Karpas-422 (cell line): Measurements from ENCODE around the gene GLB1L2. TPM values are rescaled to one million over a fixed set of nuclear protein-coding genes. Genes with fewer than 3 reads are reported as not detected.
"Not testable (repeated sequence)": the region's sequence is repeated elsewhere in the genome, so short reads cannot be mapped to it uniquely, and the experiment has no call there.

Source experiments
- DNase-seq: peaks from one replicate; pipeline ENCODE4 v3.0.0-alpha.2; 2015
- H2AFZ ChIP-seq: fragments of 200-600 bp; sonication (generic); 2 replicates; pipeline ENCODE4 v1.6.1; 2014; ENCODE audit warnings: antibody characterized with exemption, low read length, mixed read lengths
- H3K27ac ChIP-seq: fragments of 200-600 bp; sonication (generic); 2 replicates; pipeline ENCODE4 v1.5.1; 2014; ENCODE audit warnings: mild to moderate bottlenecking, low read length, moderate library complexity
- H3K27me3 ChIP-seq: fragments of 200-600 bp; sonication (generic); 2 replicates; pipeline ENCODE4 v1.6.1; 2014; ENCODE audit warnings: low read length, mixed read lengths
- H3K36me3 ChIP-seq: fragments of 200-600 bp; sonication (generic); 2 replicates; pipeline ENCODE4 v1.6.1; 2014; ENCODE audit warnings: low read length, mixed read lengths; ENCODE audit not compliant: insufficient read depth
- H3K4me1 ChIP-seq: fragments of 200-600 bp; sonication (generic); 2 replicates; pipeline ENCODE4 v1.6.1; 2014; ENCODE audit warnings: mild to moderate bottlenecking, low read length, mixed read lengths
- H3K4me2 ChIP-seq: fragments of 200-600 bp; sonication (generic); 2 replicates; pipeline ENCODE4 v1.6.1; 2014; ENCODE audit warnings: low read length, low read depth, mild to moderate bottlenecking; ENCODE audit not compliant: poor library complexity, severe bottlenecking
- H3K4me3 ChIP-seq: fragments of 200-600 bp; sonication (generic); 2 replicates; pipeline ENCODE4 v1.5.1; 2014; ENCODE audit warnings: mild to moderate bottlenecking, antibody characterized with exemption, low read length, mixed read lengths
- H3K79me2 ChIP-seq: fragments of 200-600 bp; sonication (generic); 2 replicates; pipeline ENCODE4 v1.6.1; 2014; ENCODE audit warnings: mild to moderate bottlenecking, low read length, mixed read lengths
- H3K9ac ChIP-seq: fragments of 200-600 bp; sonication (generic); 2 replicates; pipeline ENCODE4 v1.6.0; 2014; ENCODE audit warnings: low read length
- H3K9me2 ChIP-seq: fragments of 200-600 bp; sonication (generic), shearing (Covaris generic); replicated peaks from 2 replicates; pipeline ENCODE4 v1.6.0; 2014; ENCODE audit warnings: mild to moderate bottlenecking, low read length, moderate library complexity; ENCODE audit not compliant: insufficient read depth
- H3K9me3 ChIP-seq: fragments of 300-700, 200-600 bp; sonication (generic); 2 replicates; pipeline ENCODE4 v1.6.1; 2014; ENCODE audit warnings: low read length, mixed read lengths
- H4K20me1 ChIP-seq: fragments of 200-600 bp; sonication (generic); 2 replicates; pipeline ENCODE4 v1.6.1; 2014; ENCODE audit warnings: mild to moderate bottlenecking, antibody characterized with exemption, low read length, low read depth; ENCODE audit not compliant: insufficient read depth
- total RNA-seq: library from RNA; depleted of rRNA; stranded (reverse); fragments of >200 nt; shearing (Covaris generic); gene quantifications from 2 replicates; pipeline ENCODE4 v1.2.3, GENCODE V29; 2014; ENCODE audit warnings: low replicate concordance; rRNA removed

Gene GLB1L2, protein sequence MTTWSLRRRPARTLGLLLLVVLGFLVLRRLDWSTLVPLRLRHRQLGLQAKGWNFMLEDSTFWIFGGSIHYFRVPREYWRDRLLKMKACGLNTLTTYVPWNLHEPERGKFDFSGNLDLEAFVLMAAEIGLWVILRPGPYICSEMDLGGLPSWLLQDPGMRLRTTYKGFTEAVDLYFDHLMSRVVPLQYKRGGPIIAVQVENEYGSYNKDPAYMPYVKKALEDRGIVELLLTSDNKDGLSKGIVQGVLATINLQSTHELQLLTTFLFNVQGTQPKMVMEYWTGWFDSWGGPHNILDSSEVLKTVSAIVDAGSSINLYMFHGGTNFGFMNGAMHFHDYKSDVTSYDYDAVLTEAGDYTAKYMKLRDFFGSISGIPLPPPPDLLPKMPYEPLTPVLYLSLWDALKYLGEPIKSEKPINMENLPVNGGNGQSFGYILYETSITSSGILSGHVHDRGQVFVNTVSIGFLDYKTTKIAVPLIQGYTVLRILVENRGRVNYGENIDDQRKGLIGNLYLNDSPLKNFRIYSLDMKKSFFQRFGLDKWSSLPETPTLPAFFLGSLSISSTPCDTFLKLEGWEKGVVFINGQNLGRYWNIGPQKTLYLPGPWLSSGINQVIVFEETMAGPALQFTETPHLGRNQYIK
- total RNA-seq, result not detected in 2 replicates

DNA sequence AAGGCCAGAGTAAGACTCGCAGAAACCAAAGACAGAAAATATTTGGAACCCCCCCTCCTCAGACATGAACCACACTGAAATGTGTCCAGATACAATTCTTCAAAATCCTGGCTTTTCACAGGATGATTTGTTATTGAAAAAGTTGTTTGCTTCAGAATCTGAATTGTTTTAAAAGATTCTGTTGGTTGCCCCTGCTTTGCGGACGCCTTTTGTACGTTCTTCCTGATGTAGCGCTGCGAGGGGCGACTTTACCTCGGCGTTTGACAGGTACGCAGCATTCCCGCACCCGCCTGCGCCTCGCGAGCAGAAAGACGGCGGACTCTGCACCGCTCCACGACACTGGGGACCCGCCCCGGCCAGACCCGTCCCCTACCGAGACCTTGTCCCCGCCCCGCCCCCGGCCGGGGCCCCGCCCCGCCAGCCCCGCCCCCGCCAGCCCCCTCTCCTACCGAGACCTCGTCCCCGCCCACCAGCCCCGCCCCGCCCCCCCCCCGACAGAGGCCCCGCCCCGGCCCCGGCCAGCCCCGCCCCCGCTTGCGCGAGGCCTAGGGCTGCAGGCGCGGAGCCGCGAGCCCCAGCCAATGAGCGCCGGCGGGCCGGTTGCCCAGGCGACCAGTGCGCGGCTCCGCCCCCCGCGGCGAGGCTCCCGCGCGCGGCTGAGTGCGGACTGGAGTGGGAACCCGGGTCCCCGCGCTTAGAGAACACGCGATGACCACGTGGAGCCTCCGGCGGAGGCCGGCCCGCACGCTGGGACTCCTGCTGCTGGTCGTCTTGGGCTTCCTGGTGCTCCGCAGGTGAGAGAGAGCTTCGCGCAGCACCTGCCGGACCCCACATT, at the start of gene GLB1L2:
GLB1L2 (plus strand) TSS at position 635 of the 835 bp plus-strand sequence; CDS start at position 709, 74 bp downstream.
- Histone ChIP-seq H4K20me1 (no peaks in the 10 kb centered on the region), H3K79me2 (no peaks in the 10 kb centered on the region), H3K4me1 (no peaks in the 10 kb centered on the region), H3K9me3 (no peaks in the 10 kb centered on the region), H3K4me2 (no peak within 1 kb of the TSS), H2AFZ (no peak within 1 kb of the TSS), H3K9ac (no peak within 1 kb of the TSS), H3K4me3 (no peak within 1 kb of the TSS), H3K27me3 (no peaks in the 10 kb centered on the region), H3K36me3 (no peaks in the 10 kb centered on the region), H3K9me2 (no peaks in the 10 kb centered on the region), H3K27ac (no peak within 1 kb of the TSS)
- no peak for DNase-seq

DNA sequence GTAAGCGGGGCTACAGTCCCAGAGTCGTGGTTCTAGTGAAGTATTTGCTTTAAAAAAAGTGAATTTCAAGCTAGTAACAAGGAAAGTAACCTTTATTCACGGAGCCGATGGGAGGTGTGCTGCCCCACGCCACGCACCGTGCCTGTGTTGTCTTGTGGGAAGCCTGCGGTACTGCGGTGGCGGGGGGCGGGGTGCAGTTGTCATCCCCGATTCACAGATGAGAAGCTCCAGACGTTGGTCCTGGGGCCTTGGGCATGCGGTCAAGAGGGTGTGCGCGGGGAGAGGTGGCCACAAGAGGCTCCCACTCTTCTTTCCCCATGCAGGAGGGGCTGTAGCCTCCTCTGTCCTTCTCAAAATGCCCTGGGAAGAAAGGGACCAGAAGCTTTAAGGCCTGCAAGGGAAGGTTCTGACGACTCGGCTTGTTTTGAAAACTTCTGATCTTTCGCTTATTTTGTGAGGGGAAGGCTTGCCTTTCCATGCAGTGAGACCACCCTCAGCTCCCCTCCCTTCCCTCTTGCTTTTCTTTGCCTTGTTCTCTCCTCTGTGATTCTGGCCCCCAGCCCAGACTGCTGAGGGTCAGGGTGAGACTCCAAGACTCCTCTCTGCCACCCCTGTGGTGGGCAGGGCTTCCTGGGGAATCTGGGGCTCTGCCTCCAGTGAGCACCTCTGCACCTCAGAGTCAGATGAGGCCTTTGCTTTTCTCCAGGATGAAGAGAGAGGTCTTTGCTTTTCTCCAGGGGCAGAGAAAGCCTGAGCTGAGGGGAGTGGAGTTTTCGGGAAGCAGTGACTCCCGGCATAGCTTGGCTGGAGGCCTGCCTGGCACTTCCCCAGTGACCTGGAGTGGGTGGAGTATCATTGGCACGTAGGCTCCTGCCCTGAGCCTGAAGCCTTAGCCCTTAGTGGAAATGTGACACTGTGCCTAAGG, 49.4 kb upstream of the GLB1L2 start:
- H3K9me3 ChIP-seq, result no peaks in the 10 kb centered on the region
- no peaks in the 10 kb centered on the region for H3K79me2 ChIP-seq
- no peaks in the 10 kb centered on the region for H4K20me1 ChIP-seq
- H3K27me3 ChIP-seq, result no peaks in the 10 kb centered on the region
- no peaks in the 10 kb centered on the region for H3K4me1 ChIP-seq
- no peak overlapping the region for H3K4me2 ChIP-seq
- DNase-seq, result no peak
- no peak overlapping the region for H3K4me3 ChIP-seq
- no peak overlapping the region for H3K9ac ChIP-seq
- no peaks in the 10 kb centered on the region for H3K9me2 ChIP-seq
- no peak overlapping the region for H3K27ac ChIP-seq
- H3K36me3 ChIP-seq, result no peaks in the 10 kb centered on the region
- no peak overlapping the region for H2AFZ ChIP-seq

DNA sequence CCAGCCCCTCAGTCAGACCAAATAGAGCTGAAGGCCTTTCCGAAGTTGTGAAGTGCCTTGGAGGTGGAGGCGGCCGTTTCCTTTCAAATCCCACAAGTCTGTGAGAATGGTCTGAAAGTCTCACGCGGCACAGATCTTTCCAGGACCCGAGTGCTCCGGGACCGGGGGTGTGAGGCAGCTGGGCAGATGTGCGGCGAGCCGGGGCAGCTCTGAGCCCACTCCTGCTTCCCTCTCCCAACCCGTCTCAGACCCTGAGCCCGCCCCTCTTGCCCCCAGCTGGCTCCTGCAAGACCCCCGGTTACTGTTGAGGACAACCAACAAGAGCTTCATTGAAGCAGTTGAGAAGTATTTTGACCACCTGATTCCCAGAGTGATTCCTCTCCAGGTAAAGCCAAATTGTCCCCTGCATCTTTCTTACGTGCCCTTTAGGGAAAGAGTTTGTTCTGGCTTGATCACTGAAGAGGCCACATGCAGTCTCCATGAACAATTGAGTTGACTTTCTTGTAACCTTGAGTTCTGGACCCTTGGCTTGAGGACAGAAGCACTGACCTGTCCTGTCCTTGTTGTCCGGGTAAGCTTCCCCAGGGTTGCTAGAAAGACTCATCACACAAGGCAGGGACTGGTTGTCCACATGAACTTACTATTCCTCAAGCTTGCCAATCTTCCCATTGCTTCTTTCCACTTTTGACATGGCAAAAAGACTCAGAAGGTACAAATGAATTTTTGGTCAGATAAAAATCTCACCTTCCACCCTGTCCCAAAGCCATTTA, 48.1 kb upstream of the GLB1L2 start:
- Histone ChIP-seq H3K36me3 (no peaks in the 10 kb centered on the region), H3K79me2 (no peaks in the 10 kb centered on the region), H3K4me1 (no peaks in the 10 kb centered on the region), H3K9me3 (no peaks in the 10 kb centered on the region), H2AFZ (no peak overlapping the region), H3K4me2 (no peak overlapping the region), H3K27ac (no peak overlapping the region), H3K27me3 (no peaks in the 10 kb centered on the region), H4K20me1 (no peaks in the 10 kb centered on the region), H3K9me2 (no peaks in the 10 kb centered on the region), H3K4me3 (no peak overlapping the region), H3K9ac (no peak overlapping the region)
- DNase-seq, result no peak

DNA sequence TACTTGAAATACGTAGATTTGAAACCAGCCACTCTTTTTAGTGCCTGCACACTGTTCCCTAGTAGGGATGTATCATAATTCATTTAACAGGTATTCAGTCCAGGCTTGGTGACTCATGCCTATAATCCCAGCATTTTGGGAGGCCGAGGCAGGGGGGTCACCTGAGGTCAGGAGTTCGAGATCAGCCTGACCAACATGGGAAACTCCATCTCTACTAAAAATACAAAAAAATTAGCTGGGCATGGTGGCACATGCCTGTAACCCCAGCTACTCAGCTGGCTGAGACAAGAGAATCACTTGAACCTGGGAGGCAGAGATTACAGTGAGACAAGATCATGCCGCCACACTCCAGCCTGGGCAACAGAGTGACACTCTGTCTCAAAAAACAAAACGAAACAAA, 47.4 kb upstream of the GLB1L2 start:
- H3K27me3 ChIP-seq, H3K9me3 ChIP-seq, H3K27ac ChIP-seq, H4K20me1 ChIP-seq, H3K4me2 ChIP-seq, H3K79me2 ChIP-seq, H3K9me2 ChIP-seq, H3K4me3 ChIP-seq, H3K36me3 ChIP-seq, DNase-seq, H2AFZ ChIP-seq, H3K4me1 ChIP-seq, H3K9ac ChIP-seq: not testable (repeated sequence)

DNA sequence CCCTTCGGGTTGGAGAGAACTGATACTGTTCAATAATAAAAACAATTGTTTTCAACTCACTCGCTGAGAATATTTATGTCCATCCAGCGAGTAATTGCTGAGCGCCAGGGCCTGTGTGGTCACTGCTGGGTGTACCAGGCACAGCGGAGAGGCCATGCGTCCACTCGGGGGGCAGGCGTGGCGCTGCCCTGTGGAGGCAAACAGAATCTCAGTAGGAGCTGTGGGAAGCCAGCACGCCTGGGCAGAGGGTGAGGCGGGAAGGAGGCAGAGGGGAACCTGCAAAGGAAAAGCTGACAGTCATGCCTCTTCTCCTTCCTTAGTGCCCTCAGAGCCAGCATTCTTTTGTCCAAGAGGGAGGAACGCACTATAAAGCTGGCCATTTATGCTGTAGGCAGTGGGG, 44.2 kb upstream of the GLB1L2 start:
- no peaks in the 10 kb centered on the region for H3K36me3 ChIP-seq
- no peaks in the 10 kb centered on the region for H4K20me1 ChIP-seq
- no peaks in the 10 kb centered on the region for H3K9me2 ChIP-seq
- no peak overlapping the region for H2AFZ ChIP-seq
- no peak overlapping the region for H3K27ac ChIP-seq
- H3K4me3 ChIP-seq, result no peak overlapping the region
- H3K4me2 ChIP-seq, result no peak overlapping the region
- no peak overlapping the region for H3K9ac ChIP-seq
- no peaks in the 10 kb centered on the region for H3K9me3 ChIP-seq
- H3K4me1 ChIP-seq, result no peaks in the 10 kb centered on the region
- DNase-seq, result no peak
- no peaks in the 10 kb centered on the region for H3K27me3 ChIP-seq
- no peaks in the 10 kb centered on the region for H3K79me2 ChIP-seq

DNA sequence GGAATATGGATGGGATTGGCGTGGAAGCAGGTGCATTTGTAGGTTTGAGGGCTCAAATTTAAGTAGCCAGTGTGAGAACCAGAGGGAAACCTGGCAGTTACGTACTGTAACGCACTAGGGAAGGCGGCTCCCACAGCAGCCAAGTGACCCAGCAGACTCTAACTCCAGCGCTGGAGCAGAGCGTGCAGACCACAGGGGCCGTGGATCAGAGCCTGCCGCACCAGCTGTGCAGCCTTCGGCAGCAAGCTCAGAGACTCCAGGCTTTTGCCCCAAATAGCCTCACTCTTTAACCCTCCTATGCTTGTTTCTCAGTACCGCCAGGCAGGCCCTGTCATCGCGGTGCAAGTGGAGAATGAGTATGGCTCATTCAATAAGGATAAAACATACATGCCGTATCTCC, 43.3 kb upstream of the GLB1L2 start:
- H2AFZ ChIP-seq, result no peak overlapping the region
- no peak for DNase-seq
- H4K20me1 ChIP-seq, result no peaks in the 10 kb centered on the region
- no peak overlapping the region for H3K27ac ChIP-seq
- no peaks in the 10 kb centered on the region for H3K9me2 ChIP-seq
- no peaks in the 10 kb centered on the region for H3K79me2 ChIP-seq
- H3K4me2 ChIP-seq, result no peak overlapping the region
- no peaks in the 10 kb centered on the region for H3K36me3 ChIP-seq
- no peak overlapping the region for H3K4me3 ChIP-seq
- H3K4me1 ChIP-seq, result no peaks in the 10 kb centered on the region
- no peaks in the 10 kb centered on the region for H3K9me3 ChIP-seq
- no peaks in the 10 kb centered on the region for H3K27me3 ChIP-seq
- H3K9ac ChIP-seq, result no peak overlapping the region

DNA sequence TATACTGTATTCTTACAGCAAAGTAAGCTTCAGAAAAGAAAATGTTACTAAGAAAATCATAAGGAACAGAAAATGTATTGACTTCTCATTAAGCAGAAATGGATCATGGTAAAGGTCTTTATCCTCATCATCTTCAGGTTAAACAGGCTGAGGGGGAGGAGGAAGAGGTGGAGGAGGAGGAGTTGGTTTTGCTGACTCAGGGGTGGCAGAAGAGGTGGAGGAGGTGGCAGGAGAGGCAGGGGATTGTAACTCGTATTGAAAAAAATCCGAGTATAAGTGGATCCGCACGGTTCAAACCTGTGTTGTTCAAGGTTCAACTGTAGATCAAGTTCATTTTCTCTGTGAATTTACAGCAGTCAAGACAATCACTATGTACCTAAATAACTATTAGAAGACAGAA, 42.6 kb upstream of the GLB1L2 start:
- no peak overlapping the region for H2AFZ ChIP-seq
- no peak overlapping the region for H3K27ac ChIP-seq
- H3K9ac ChIP-seq, result no peak overlapping the region
- no peaks in the 10 kb centered on the region for H4K20me1 ChIP-seq
- no peaks in the 10 kb centered on the region for H3K27me3 ChIP-seq
- no peak overlapping the region for H3K4me3 ChIP-seq
- no peak overlapping the region for H3K4me2 ChIP-seq
- no peaks in the 10 kb centered on the region for H3K36me3 ChIP-seq
- H3K9me3 ChIP-seq, result no peaks in the 10 kb centered on the region
- H3K79me2 ChIP-seq, result no peaks in the 10 kb centered on the region
- no peak for DNase-seq
- no peaks in the 10 kb centered on the region for H3K4me1 ChIP-seq
- no peaks in the 10 kb centered on the region for H3K9me2 ChIP-seq
